Endothelial cell of coronary artery (primary cell): ENCODE measurements around the gene CHP2. TPM values are rescaled to one million over a fixed set of nuclear protein-coding genes. Genes with fewer than 3 reads are reported as not detected.

Experiments used
- total RNA-seq: library from RNA; depleted of rRNA; stranded (reverse); fragments of >200 nt; gene quantifications from 2 replicates; pipeline ENCODE4 v1.2.3, GENCODE V29; 2014

CHP2 gene
- not detected in 2 replicates for total RNA-seq

DNA sequence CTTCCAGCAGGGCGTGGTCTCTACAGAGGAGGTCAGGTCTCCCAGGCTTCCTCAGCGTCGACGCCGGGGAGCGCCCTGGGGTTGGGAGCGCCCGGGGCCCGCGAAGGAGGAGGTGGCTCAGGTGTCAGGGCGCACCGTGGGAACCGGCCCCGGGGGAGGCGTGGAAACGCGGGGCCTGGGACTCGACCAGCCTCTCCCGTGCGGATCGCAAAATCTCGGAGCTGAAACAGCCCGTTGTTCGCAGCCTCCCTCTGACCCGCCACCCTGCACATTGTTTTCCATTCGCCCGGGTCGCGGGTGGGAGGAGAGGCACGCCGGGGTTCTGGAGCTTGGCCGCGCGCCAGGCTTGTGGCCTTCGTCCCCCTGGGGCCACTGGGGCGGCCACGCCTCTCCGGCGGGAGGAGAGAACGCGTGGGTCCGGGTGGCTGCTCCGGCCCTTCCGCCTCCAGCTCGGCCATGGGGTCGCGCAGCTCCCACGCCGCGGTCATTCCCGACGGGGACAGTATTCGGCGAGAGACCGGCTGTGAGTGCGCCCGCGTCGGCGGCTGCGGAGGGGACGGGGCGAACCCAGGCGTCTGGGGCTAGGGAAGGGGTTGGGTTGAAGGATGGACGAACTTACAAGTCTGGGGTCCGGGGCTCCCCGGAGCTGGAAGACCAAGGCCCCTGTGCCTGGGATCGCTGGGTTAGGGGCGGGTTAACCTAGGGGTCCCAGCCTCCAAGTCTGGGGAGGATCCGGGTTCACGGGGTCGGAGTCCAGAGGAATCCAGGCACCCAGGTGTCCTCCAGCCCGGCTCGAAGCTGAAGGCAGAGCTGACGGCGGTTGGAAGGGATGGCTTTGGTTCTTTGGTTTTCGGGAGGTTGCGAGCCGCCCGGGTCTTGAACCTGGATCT, at the start of gene CHP2:
TSS of gene CHP2 (plus strand) at position 433 of the 890 bp plus-strand sequence. CDS start at position 457, 24 bp downstream.

DNA sequence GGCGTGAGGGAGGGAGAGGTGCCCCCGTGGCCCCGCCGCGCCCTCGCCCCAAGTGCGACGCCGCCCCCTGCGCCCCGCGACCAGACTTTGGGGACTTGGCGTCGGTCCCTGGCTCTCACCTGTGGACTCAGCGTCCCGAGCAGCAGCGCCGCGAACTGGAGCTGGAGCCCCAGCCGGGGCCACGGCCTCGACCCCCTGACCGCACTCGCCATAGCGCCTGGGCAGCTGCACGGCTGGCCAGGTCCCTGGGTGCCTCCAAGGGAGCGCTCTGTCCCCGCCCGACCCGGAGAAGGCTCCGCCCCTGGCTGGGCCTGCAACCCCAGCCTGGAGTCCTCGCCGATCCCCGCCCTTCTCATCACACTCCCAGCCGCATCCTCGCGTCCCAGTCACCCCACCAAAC, 41.9 kb upstream of the CHP2 start, which contains the start of gene ERN2:
TSS of gene ERN2 (minus strand) at position 247 of the 400 bp plus-strand sequence. CDS start at position 212, 35 bp downstream.

Other genes starting within 250 kb of the CHP2 start
- 17.9 and 23.3 TPM in 2 replicates for gene GGA2, start 244.5 kb upstream of the CHP2 start, total RNA-seq
- 18.4 and 23.5 TPM in 2 replicates for gene EARS2, start 197.7 kb upstream of the CHP2 start, total RNA-seq
- gene UBFD1, start 197.3 kb upstream of the CHP2 start, total RNA-seq = 55.2 and 74.1 TPM in 2 replicates
- 102 and 124 TPM in 2 replicates for gene NDUFAB1, start 158.7 kb upstream of the CHP2 start, total RNA-seq
- 7.1 and 7.9 TPM in 2 replicates for gene PALB2, start 113.7 kb upstream of the CHP2 start, total RNA-seq
- gene DCTN5, start 113.6 kb upstream of the CHP2 start, total RNA-seq = 54.0 and 55.7 TPM in 2 replicates
- 9.4 and 22.8 TPM in 2 replicates for gene PLK1, start 76.1 kb upstream of the CHP2 start, total RNA-seq
- not detected in 2 replicates for gene ERN2, start 41.8 kb upstream of the CHP2 start, total RNA-seq
- gene PRKCB, start 81.0 kb downstream of the CHP2 start, total RNA-seq = 0.09 TPM in 1 of 2 replicates, not detected in the other